Esophagus muscularis mucosa (tissue), 3 donors: ENCODE data around the gene SPTBN1.

Experiments
- CTCF ChIP-seq, 3 experiments: fragments of 200-600 bp in 2 of 3; fragments of 450-650 bp in 1 of 3; sonication (generic) in 2 of 3; IDR thresholded peaks; one replicate each; pipeline ENCODE4 v1.5.1; 2017 to 2019; ENCODE audit warnings: antibody characterized with exemption in 3 of 3, mild to moderate bottlenecking in 2 of 3, moderate library complexity in 1 of 3
- POLR2A ChIP-seq: fragments of 450-650 bp; IDR thresholded peaks from one replicate; pipeline ENCODE4 v1.6.1; 2017; ENCODE audit warnings: antibody characterized with exemption, moderate library complexity, mild to moderate bottlenecking, low read depth

GRCh38 chr2:54611830-54612545 is 155.9 kb downstream of the SPTBN1 start:
- no peak for TF ChIP-seq POLR2A
- no peak for TF ChIP-seq CTCF (IDR thresholded peaks at IDR 0.05)
